Duodenal mucosa (tissue), 2 donors: Measurements from ENCODE around the gene AMER3.

Experiments
- H3K27ac ChIP-seq: one replicate; pipeline ENCODE4 v1.7.0; 2013; ENCODE audit warnings: low read depth, low read length
- H3K27me3 ChIP-seq, 2 donors: one replicate each; pipeline ENCODE4 v1.7.0; 2013; ENCODE audit warnings: low read length in 2 of 2, control low read depth in 1 of 2; ENCODE audit not compliant: insufficient read depth in 2 of 2, control insufficient read depth in 1 of 2
- H3K36me3 ChIP-seq, 2 donors: one replicate each; pipeline ENCODE4 v1.7.0; 2013; ENCODE audit warnings: low read length in 2 of 2, control low read depth in 1 of 2; ENCODE audit not compliant: insufficient read depth in 2 of 2, control insufficient read depth in 1 of 2
- H3K4me1 ChIP-seq, 2 donors: one replicate each; pipeline ENCODE4 v1.7.0; 2013; ENCODE audit warnings: low read length in 2 of 2, control low read depth in 1 of 2; ENCODE audit not compliant: insufficient read depth in 2 of 2, control insufficient read depth in 1 of 2
- H3K4me3 ChIP-seq, 2 donors: one replicate each; pipeline ENCODE4 v1.7.0; 2013; ENCODE audit warnings: low read length in 2 of 2, low read depth in 1 of 2
- H3K9ac ChIP-seq, 2 donors: one replicate each; pipeline ENCODE4 v1.7.0; 2013; ENCODE audit warnings: low read length in 2 of 2, low read depth in 1 of 2
- H3K9me3 ChIP-seq, 2 donors: one replicate each; pipeline ENCODE4 v1.7.0; 2013; ENCODE audit warnings: low read length in 2 of 2, control low read depth in 1 of 2; ENCODE audit not compliant: control insufficient read depth in 1 of 2

The AMER3 gene

GRCh38 chr2:130749078-130749477 lies 6.3 kb upstream of the AMER3 start:
- no peaks in the 10 kb centered on the region for H3K9me3 ChIP-seq
- H3K4me3 ChIP-seq: no peak overlapping the region
- no peaks in the 10 kb centered on the region for H3K36me3 ChIP-seq
- H3K9ac ChIP-seq: no peak overlapping the region
- no peaks in the 10 kb centered on the region for H3K4me1 ChIP-seq
- H3K27me3 ChIP-seq: no peaks in the 10 kb centered on the region
- H3K27ac ChIP-seq: no peak overlapping the region

- no peak overlapping the region for H3K9ac ChIP-seq
- peaks cover 0 to 1% of the 10 kb centered on the region in 2 donors for H3K27me3 ChIP-seq
- no peaks in the 10 kb centered on the region for H3K9me3 ChIP-seq
- H3K27ac ChIP-seq: no peak overlapping the region
- H3K4me1 ChIP-seq: no peaks in the 10 kb centered on the region
- no peaks in the 10 kb centered on the region for H3K36me3 ChIP-seq
- no peak overlapping the region for H3K4me3 ChIP-seq
Measured at GRCh38 chr2:130749641-130750040, 5.7 kb upstream of the AMER3 start.

GRCh38 chr2:130754811-130755210 lies 529 bp upstream of the AMER3 start:
- Histone ChIP-seq H3K27me3 (peaks cover 16 to 25% of the 10 kb centered on the region in 2 donors), H3K27ac (no peak overlapping the region), H3K4me3 (no peak overlapping the region), H3K36me3 (no peaks in the 10 kb centered on the region), H3K9me3 (no peaks in the 10 kb centered on the region), H3K9ac (no peak overlapping the region), H3K4me1 (no peaks in the 10 kb centered on the region)

GRCh38 chr2:130756053-130756873 lies 923 bp downstream of the AMER3 start:
- no peak overlapping the region for H3K4me3 ChIP-seq
- no peak overlapping the region for H3K27ac ChIP-seq
- peaks cover 16 to 25% of the 10 kb centered on the region in 2 donors for H3K27me3 ChIP-seq
- no peaks in the 10 kb centered on the region for H3K36me3 ChIP-seq
- no peaks in the 10 kb centered on the region for H3K4me1 ChIP-seq
- H3K9ac ChIP-seq: no peak overlapping the region
- no peaks in the 10 kb centered on the region for H3K9me3 ChIP-seq

GRCh38 chr2:130756874-130757668 lies 1.7 kb downstream of the AMER3 start:
- Histone ChIP-seq H3K4me1 (no peaks in the 10 kb centered on the region), H3K4me3 (no peak overlapping the region), H3K27ac (no peak overlapping the region), H3K9me3 (no peaks in the 10 kb centered on the region), H3K9ac (no peak overlapping the region), H3K27me3 (peaks cover 16 to 25% of the 10 kb centered on the region in 2 donors), H3K36me3 (no peaks in the 10 kb centered on the region)

- no peaks in the 10 kb centered on the region for H3K4me1 ChIP-seq
- H3K9ac ChIP-seq: no peak overlapping the region
- H3K27ac ChIP-seq: no peak overlapping the region
- H3K36me3 ChIP-seq: no peaks in the 10 kb centered on the region
- no peak overlapping the region for H3K4me3 ChIP-seq
- peaks cover 12 to 18% of the 10 kb centered on the region in 2 donors for H3K27me3 ChIP-seq
- H3K9me3 ChIP-seq: no peaks in the 10 kb centered on the region
Measured at GRCh38 chr2:130759906-130760753, 4.8 kb downstream of the AMER3 start.

GRCh38 chr2:130760754-130761751 lies 5.7 kb downstream of the AMER3 start:
- Histone ChIP-seq H3K9ac (no peak overlapping the region), H3K4me3 (no peak overlapping the region), H3K27me3 (peaks cover 8 to 11% of the 10 kb centered on the region in 2 donors), H3K27ac (no peak overlapping the region), H3K9me3 (no peaks in the 10 kb centered on the region), H3K4me1 (no peaks in the 10 kb centered on the region), H3K36me3 (no peaks in the 10 kb centered on the region)

GRCh38 chr2:130762031-130762909 lies 6.9 kb downstream of the AMER3 start:
- Histone ChIP-seq H3K4me1 (no peaks in the 10 kb centered on the region), H3K9ac (no peak overlapping the region), H3K27me3 (peaks cover 1 to 2% of the 10 kb centered on the region in 2 donors), H3K36me3 (no peaks in the 10 kb centered on the region), H3K4me3 (no peak overlapping the region), H3K27ac (no peak overlapping the region), H3K9me3 (no peaks in the 10 kb centered on the region)
